GM10266 (cell line): ENCODE results near the gene TBL1XR1.
"Not testable (repeated sequence)": the region's sequence is repeated elsewhere in the genome, so short reads cannot be mapped to it uniquely, and the experiment has no call there.

Experiments used
- DNase-seq: peaks from one replicate; pipeline ENCODE4 v3.0.0; 2012; ENCODE audit errors: extremely low spot score
- CTCF ChIP-seq: IDR thresholded peaks from 2 replicates; pipeline ENCODE4 v1.5.1; 2012; ENCODE audit warnings: mild to moderate bottlenecking, low read depth; ENCODE audit not compliant: control insufficient read depth, insufficient read depth; ENCODE audit errors: missing control alignments

The TBL1XR1 gene

GRCh38 chr3:177162742-177163141, 34.5 kb downstream of the TBL1XR1 start:
- TF ChIP-seq CTCF, result no peak
- DNase-seq, result no peak

- DNase-seq, result not testable (repeated sequence)
Measured at GRCh38 chr3:177161603-177162002, 35.7 kb downstream of the TBL1XR1 start.

GRCh38 chr3:177158461-177158860, 38.8 kb downstream of the TBL1XR1 start:
- no peak for DNase-seq
- TF ChIP-seq CTCF, result no peak

GRCh38 chr3:177157492-177157891, 39.8 kb downstream of the TBL1XR1 start:
- DNase-seq, result no peak
- TF ChIP-seq CTCF, result peak; percentile 0

GRCh38 chr3:177154733-177155132, 42.5 kb downstream of the TBL1XR1 start:
- DNase-seq, result no peak
- TF ChIP-seq CTCF, result no peak

GRCh38 chr3:177150970-177151627, 46.2 kb downstream of the TBL1XR1 start:
- DNase-seq, result peak; percentile 52
- TF ChIP-seq CTCF, result no peak

- DNase-seq, result no peak
Measured at GRCh38 chr3:177150218-177150916, 46.9 kb downstream of the TBL1XR1 start.

More at GRCh38 chr3:177150218-177150916, 46.9 kb downstream of the TBL1XR1 start:
- no peak for TF ChIP-seq CTCF
